Measurements from ENCODE around the gene BSG.

Gene BSG

DNA sequence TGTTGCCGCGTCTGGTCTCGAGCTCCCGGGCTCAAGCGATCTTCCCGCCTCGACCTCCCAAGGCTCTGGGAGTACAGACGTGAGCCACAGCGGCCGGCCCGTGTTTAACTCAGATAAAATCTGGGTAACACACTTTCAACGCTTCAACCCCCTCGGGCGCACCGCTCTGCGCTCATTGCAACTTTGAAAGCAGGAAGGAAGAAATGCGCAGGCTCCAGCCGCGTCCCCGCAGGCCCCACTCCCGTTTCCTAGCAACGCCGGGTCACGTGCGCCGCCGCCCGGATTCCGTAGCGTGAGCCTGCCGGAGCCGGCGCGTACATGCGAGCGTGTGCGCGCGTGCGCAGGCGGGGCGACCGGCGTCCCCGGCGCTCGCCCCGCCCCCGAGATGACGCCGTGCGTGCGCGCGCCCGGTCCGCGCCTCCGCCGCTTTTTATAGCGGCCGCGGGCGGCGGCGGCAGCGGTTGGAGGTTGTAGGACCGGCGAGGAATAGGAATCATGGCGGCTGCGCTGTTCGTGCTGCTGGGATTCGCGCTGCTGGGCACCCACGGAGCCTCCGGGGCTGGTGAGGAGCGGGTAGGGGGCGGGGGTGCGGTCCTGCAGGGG, at the start of gene BSG:
Gene BSG, plus strand, starts transcription at position 457 of the 603 bp plus-strand sequence. Its CDS starts 39 bp downstream, at position 496.
- Histone ChIP-seq H2AFZ (ENCODE audit: low read length) (peak within 1 kb of the TSS; percentile 96), H3K4me2 (ENCODE audit: low read depth, low read length, poor library complexity, severe bottlenecking) (peak within 1 kb of the TSS; percentile 90), H3K9me3 (ENCODE audit: insufficient read depth, low read depth, low read length) (no peaks in the 10 kb centered on the region), H3K4me3 (ENCODE audit: low read length, poor library complexity, severe bottlenecking) (peak within 1 kb of the TSS; percentile 99), H3K9me2 (replicated peaks; ENCODE audit: low read depth, low read length) (no peaks in the 10 kb centered on the region), H3K36me3 (ENCODE audit: insufficient read depth, low read length) (no peaks in the 10 kb centered on the region), H3F3A (ENCODE audit: low read depth) (peaks cover 11% of the 10 kb centered on the region), H4K20me1 (ENCODE audit: insufficient read depth, low read length, poor library complexity, severe bottlenecking) (peaks cover 45% of the 10 kb centered on the region), H3K9ac (ENCODE audit: low read depth, low read length, poor library complexity, severe bottlenecking) (peak within 1 kb of the TSS; percentile 100), H3K79me2 (ENCODE audit: insufficient read depth, low read length) (peaks cover 48% of the 10 kb centered on the region), H3K4me1 (ENCODE audit: insufficient read depth, low read length, poor library complexity, severe bottlenecking) (peaks cover 27% of the 10 kb centered on the region), H3K27me3 (ENCODE audit: insufficient read depth, low read length, poor library complexity, severe bottlenecking) (peaks cover 6% of the 10 kb centered on the region)
- TF ChIP-seq, protein P1, sequence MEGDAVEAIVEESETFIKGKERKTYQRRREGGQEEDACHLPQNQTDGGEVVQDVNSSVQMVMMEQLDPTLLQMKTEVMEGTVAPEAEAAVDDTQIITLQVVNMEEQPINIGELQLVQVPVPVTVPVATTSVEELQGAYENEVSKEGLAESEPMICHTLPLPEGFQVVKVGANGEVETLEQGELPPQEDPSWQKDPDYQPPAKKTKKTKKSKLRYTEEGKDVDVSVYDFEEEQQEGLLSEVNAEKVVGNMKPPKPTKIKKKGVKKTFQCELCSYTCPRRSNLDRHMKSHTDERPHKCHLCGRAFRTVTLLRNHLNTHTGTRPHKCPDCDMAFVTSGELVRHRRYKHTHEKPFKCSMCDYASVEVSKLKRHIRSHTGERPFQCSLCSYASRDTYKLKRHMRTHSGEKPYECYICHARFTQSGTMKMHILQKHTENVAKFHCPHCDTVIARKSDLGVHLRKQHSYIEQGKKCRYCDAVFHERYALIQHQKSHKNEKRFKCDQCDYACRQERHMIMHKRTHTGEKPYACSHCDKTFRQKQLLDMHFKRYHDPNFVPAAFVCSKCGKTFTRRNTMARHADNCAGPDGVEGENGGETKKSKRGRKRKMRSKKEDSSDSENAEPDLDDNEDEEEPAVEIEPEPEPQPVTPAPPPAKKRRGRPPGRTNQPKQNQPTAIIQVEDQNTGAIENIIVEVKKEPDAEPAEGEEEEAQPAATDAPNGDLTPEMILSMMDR (conservative IDR thresholded peaks at IDR 0.05; ENCODE audit: low read length): no peak
- no peak for TF ChIP-seq EZH2phosphoT487 (IDR thresholded peaks at IDR 0.05; ENCODE audit: borderline replicate concordance)

DNA sequence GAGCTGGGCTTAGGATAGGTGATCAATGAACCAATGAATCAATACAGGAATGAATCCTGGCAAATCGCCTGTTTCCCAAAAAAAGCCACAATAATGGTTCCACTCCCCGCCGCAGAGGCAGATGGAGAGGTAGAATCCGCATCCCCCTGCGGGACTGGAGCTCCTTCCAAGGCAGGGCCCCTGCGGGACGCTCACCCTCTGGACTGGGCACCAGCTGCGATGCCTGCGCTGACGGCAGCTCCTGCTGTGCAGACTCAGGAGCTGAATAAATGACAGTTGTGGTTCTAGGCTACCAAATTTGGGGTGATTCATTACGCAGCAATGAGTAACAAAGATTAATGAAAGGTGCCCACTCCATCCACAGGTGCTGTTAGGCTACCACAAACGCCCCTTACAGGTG, 49.7 kb upstream of the BSG start:
- Histone ChIP-seq H4K20me1 (ENCODE audit: insufficient read depth, low read length, poor library complexity, severe bottlenecking) (no peaks in the 10 kb centered on the region), H3F3A (ENCODE audit: low read depth) (no peaks in the 10 kb centered on the region), H3K4me3 (ENCODE audit: low read length, poor library complexity, severe bottlenecking) (no peak overlapping the region), H3K4me2 (ENCODE audit: low read depth, low read length, poor library complexity, severe bottlenecking) (no peak overlapping the region), H2AFZ (ENCODE audit: low read length) (no peak overlapping the region), H3K27me3 (ENCODE audit: insufficient read depth, low read length, poor library complexity, severe bottlenecking) (no peaks in the 10 kb centered on the region), H3K9me3 (ENCODE audit: insufficient read depth, low read depth, low read length) (no peaks in the 10 kb centered on the region), H3K79me2 (ENCODE audit: insufficient read depth, low read length) (no peaks in the 10 kb centered on the region), H3K36me3 (ENCODE audit: insufficient read depth, low read length) (no peaks in the 10 kb centered on the region), H3K4me1 (ENCODE audit: insufficient read depth, low read length, poor library complexity, severe bottlenecking) (no peaks in the 10 kb centered on the region), H3K9ac (ENCODE audit: low read depth, low read length, poor library complexity, severe bottlenecking) (no peak overlapping the region), H3K9me2 (replicated peaks; ENCODE audit: low read depth, low read length) (no peaks in the 10 kb centered on the region)
- TF ChIP-seq EZH2phosphoT487 (IDR thresholded peaks at IDR 0.05; ENCODE audit: borderline replicate concordance): no peak
- TF ChIP-seq, protein P1 (conservative IDR thresholded peaks at IDR 0.05; ENCODE audit: low read length): no peak

DNA sequence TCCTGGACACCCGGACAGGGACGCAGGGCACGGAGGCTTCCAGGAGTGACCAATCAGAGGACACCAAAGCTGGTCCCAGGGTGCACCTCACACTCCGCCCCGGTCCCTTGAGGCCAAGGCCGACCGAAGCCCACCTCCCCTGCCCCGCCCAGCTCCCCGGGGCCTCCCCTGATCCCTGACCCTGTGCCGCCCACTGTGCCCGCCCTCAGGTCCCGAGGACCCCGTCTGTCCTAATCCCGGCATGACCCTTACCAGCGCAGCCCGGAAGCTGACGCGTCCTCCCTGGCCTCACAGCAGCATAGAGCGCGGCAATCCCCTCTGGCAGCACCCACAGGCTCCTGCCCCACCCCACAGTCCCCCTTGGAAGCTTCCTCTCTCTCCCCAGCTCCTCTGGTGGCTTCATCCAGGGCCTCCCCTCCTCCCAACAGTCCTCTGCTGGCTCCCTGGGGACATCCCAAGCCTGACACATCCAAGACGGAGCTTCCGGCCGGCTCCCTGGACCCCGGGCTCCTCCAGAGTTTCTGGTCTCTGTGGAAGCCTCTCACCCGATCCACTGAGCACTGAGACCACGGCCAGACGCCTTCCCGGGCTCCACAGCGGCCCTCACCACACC, 48.2 kb upstream of the BSG start:
- Histone ChIP-seq H3K36me3 (ENCODE audit: insufficient read depth, low read length) (no peaks in the 10 kb centered on the region), H3K9ac (ENCODE audit: low read depth, low read length, poor library complexity, severe bottlenecking) (no peak overlapping the region), H2AFZ (ENCODE audit: low read length) (no peak overlapping the region), H3K27me3 (ENCODE audit: insufficient read depth, low read length, poor library complexity, severe bottlenecking) (no peaks in the 10 kb centered on the region), H3K79me2 (ENCODE audit: insufficient read depth, low read length) (no peaks in the 10 kb centered on the region), H3F3A (ENCODE audit: low read depth) (no peaks in the 10 kb centered on the region), H3K4me3 (ENCODE audit: low read length, poor library complexity, severe bottlenecking) (no peak overlapping the region), H3K9me2 (replicated peaks; ENCODE audit: low read depth, low read length) (no peaks in the 10 kb centered on the region), H4K20me1 (ENCODE audit: insufficient read depth, low read length, poor library complexity, severe bottlenecking) (no peaks in the 10 kb centered on the region), H3K4me2 (ENCODE audit: low read depth, low read length, poor library complexity, severe bottlenecking) (no peak overlapping the region), H3K4me1 (ENCODE audit: insufficient read depth, low read length, poor library complexity, severe bottlenecking) (no peaks in the 10 kb centered on the region), H3K9me3 (ENCODE audit: insufficient read depth, low read depth, low read length) (no peaks in the 10 kb centered on the region)
- TF ChIP-seq EZH2phosphoT487 (IDR thresholded peaks at IDR 0.05; ENCODE audit: borderline replicate concordance): no peak
- TF ChIP-seq, protein P1 (conservative IDR thresholded peaks at IDR 0.05; ENCODE audit: low read length): no peak

All from Loucy (cell line).